Measurements from ENCODE around the gene TTC23. TPM values are rescaled to one million over a fixed set of nuclear protein-coding genes. Genes with fewer than 3 reads are reported as not detected.

The TTC23 gene
- total and polyA plus RNA-seq, 2 donors (not counting 3 experiments of a cell fraction or from before 2014, with no cell fraction given), result 4.1 to 27.3 TPM

DNA sequence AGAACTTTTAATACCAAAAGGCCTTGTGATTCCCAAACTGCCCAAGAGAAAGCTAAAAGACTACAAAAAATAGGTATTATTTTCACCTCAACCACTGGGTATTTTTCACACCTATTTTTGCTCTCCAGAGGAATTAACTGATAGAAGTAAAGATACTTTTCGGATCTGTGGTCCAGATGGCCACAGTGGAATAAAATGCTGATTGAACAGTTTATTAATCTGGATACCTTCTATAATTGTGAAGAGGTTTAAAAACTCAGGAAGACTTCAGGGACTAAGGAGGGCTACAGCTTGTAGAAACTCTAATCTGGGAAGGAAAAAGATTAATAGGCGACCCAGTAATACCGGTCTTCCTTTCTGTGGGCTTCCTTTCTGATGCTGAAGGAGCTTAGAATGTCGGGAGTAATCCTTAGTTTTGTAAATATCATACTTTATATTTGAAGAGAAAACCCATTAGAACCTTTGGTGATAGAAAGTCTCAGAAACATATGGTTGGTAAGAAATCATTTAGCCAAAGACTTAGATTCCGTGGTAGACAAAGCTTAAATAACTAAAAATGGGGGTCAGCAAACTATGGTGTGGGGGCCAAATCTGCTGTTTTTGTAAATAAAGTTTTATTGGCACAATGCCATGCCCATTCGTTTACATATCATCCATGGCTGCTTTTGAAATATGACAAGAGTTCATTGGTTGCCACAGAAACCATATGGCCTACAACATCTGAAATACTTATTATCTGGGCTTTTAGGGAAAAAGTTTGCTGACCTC lies 47.8 kb downstream of the TTC23 start:
- TF ChIP-seq GATA2 (IDR thresholded peaks at IDR 0.05; ENCODE audit: insufficient read depth, insufficient read length, low read depth, low read length) (no peak), FOS (IDR thresholded peaks at IDR 0.05; ENCODE audit: borderline replicate concordance, insufficient read depth, low read length) (no peak), MYC (IDR thresholded peaks at IDR 0.05; ENCODE audit: low read depth, low read length) (no peak), CTCF (IDR thresholded peaks at IDR 0.05; ENCODE audit: extremely low read depth in 1 of 2, insufficient read depth in 1 of 2, low read depth in 1 of 2, low read length in 2 of 2) (no peak)
- no peak overlapping the region for H2AFZ ChIP-seq (ENCODE audit: low read depth, low read length)
- dilution Hi-C loops (cut with MboI; ENCODE audit: extremely low pct_ligation_motif_present, low sequenced_read_pairs), result no loop called here
- H3K79me2 ChIP-seq (ENCODE audit: control insufficient read depth, insufficient read depth, low read length), result no peaks in the 10 kb centered on the region
- DNase-seq (ENCODE audit: low read depth, low spot score) (no peak), FAIRE-seq (no peak)
- no peaks in the 10 kb centered on the region for H4K20me1 ChIP-seq (replicated peaks; ENCODE audit: control insufficient read depth, extremely low read depth, insufficient read depth, low read length)
- BruUV-seq (replicated peaks), result no TSS peak
- H3K27me3 ChIP-seq (ENCODE audit: control insufficient read depth in 2 of 2, insufficient read depth in 2 of 2, low read length in 2 of 2), result no peaks in the 10 kb centered on the region
- no peak overlapping the region for H3K4me2 ChIP-seq (ENCODE audit: insufficient read depth, low read length)
- CTCF ChIA-PET, result interaction anchor here (0.7 to 1.7 kb wide), 4 partner anchors 12 to 101 kb away, joined by 3 to 4 read pairs (median 3); no protein-coding TSS in a partner anchor
- no peaks in the 10 kb centered on the region for H3K4me1 ChIP-seq (ENCODE audit: control insufficient read depth, extremely low read depth, insufficient read depth, low read length)
- H3K27ac ChIP-seq (ENCODE audit: insufficient read depth, low read depth, low read length), result no peak overlapping the region
- H3K9me3 ChIP-seq (replicated peaks; ENCODE audit: control insufficient read depth, insufficient read depth, low read length), result no peaks in the 10 kb centered on the region
- H3K9me1 ChIP-seq (replicated peaks; ENCODE audit: control insufficient read depth, extremely low read depth, insufficient read depth, low read length), result no peaks in the 10 kb centered on the region
- no peaks in the 10 kb centered on the region for H3K36me3 ChIP-seq (ENCODE audit: control insufficient read depth in 2 of 2, extremely low read depth in 1 of 2, insufficient read depth in 2 of 2, low read length in 2 of 2)
- no peak overlapping the region for H3K9ac ChIP-seq (replicated peaks; ENCODE audit: extremely low read depth, insufficient read depth, low read length)
- H3K4me3 ChIP-seq (replicated peaks in 1 of 3; ENCODE audit: insufficient read depth in 1 of 3, low read depth in 1 of 3, low read length in 3 of 3), result no peak overlapping the region
- intact Hi-C loops (cut with micrococcal nuclease), result no loop called here
- POLR2A ChIA-PET, result no interaction called here

- Histone ChIP-seq H3K9ac (replicated peaks; ENCODE audit: extremely low read depth, insufficient read depth, low read length) (no peak overlapping the region), H3K4me2 (ENCODE audit: insufficient read depth, low read length) (no peak overlapping the region), H3K4me1 (ENCODE audit: control insufficient read depth, extremely low read depth, insufficient read depth, low read length) (no peaks in the 10 kb centered on the region), H3K9me1 (replicated peaks; ENCODE audit: control insufficient read depth, extremely low read depth, insufficient read depth, low read length) (no peaks in the 10 kb centered on the region), H3K4me3 (replicated peaks in 1 of 3; ENCODE audit: insufficient read depth in 1 of 3, low read depth in 1 of 3, low read length in 3 of 3) (no peak overlapping the region), H4K20me1 (replicated peaks; ENCODE audit: control insufficient read depth, extremely low read depth, insufficient read depth, low read length) (no peaks in the 10 kb centered on the region), H2AFZ (ENCODE audit: low read depth, low read length) (no peak overlapping the region), H3K79me2 (ENCODE audit: control insufficient read depth, insufficient read depth, low read length) (no peaks in the 10 kb centered on the region), H3K9me3 (replicated peaks; ENCODE audit: control insufficient read depth, insufficient read depth, low read length) (no peaks in the 10 kb centered on the region), H3K27ac (ENCODE audit: insufficient read depth, low read depth, low read length) (no peak overlapping the region), H3K27me3 (ENCODE audit: control insufficient read depth in 2 of 2, insufficient read depth in 2 of 2, low read length in 2 of 2) (no peaks in the 10 kb centered on the region), H3K36me3 (ENCODE audit: control insufficient read depth in 2 of 2, extremely low read depth in 1 of 2, insufficient read depth in 2 of 2, low read length in 2 of 2) (no peaks in the 10 kb centered on the region)
- ChIA-PET CTCF (interaction anchor here (1.2 kb wide), 1 partner anchor 12 kb away, joined by 5 read pairs; no protein-coding TSS in a partner anchor), POLR2A (no interaction called here)
- TF ChIP-seq, protein P1, sequence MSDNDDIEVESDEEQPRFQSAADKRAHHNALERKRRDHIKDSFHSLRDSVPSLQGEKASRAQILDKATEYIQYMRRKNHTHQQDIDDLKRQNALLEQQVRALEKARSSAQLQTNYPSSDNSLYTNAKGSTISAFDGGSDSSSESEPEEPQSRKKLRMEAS (IDR thresholded peaks at IDR 0.05; ENCODE audit: insufficient read depth, insufficient read length), result no peak
- no peak for TF ChIP-seq POLR2AphosphoS5 (IDR thresholded peaks at IDR 0.05; ENCODE audit: insufficient read depth, low read depth, low read length)
- TF ChIP-seq POLR2A (IDR thresholded peaks at IDR 0.05; ENCODE audit: low read depth, low read length), result no peak
- TF ChIP-seq FOS (IDR thresholded peaks at IDR 0.05; ENCODE audit: borderline replicate concordance, insufficient read depth, low read length), result no peak
- no peak for TF ChIP-seq MYC (IDR thresholded peaks at IDR 0.05; ENCODE audit: low read depth, low read length)
- TF ChIP-seq GATA2 (IDR thresholded peaks at IDR 0.05; ENCODE audit: insufficient read depth, insufficient read length, low read depth, low read length), result no peak
- no peak for TF ChIP-seq CTCF (IDR thresholded peaks at IDR 0.05; ENCODE audit: extremely low read depth in 1 of 2, insufficient read depth in 1 of 2, low read depth in 1 of 2, low read length in 2 of 2)
- TF ChIP-seq JUN (IDR thresholded peaks at IDR 0.05; ENCODE audit: borderline replicate concordance, insufficient read depth, insufficient read length, low read depth), result no peak
- no peak for TF ChIP-seq EZH2 (IDR thresholded peaks at IDR 0.05; ENCODE audit: borderline replicate concordance, low read depth, low read length, severe bottlenecking)
- FAIRE-seq (no peak), DNase-seq (ENCODE audit: low read depth, low spot score) (no peak)
- intact Hi-C loops (cut with micrococcal nuclease) (no loop called here), dilution Hi-C loops (cut with MboI; ENCODE audit: extremely low pct_ligation_motif_present, low sequenced_read_pairs) (no loop called here)
- BruUV-seq (replicated peaks), result no TSS peak
Observed at GRCh38 chr15:99197856-99198255, 51.5 kb downstream of the TTC23 start.

Measured in endothelial cell of umbilical vein (primary cell).